HepG2 (cell line): ENCODE data around the gene MICAL3. TPM values are rescaled to one million over a fixed set of nuclear protein-coding genes. Genes with fewer than 3 reads are reported as not detected.

Experiments
- GTF2F1 ChIP-seq: fragments of 150-350 bp; IDR thresholded peaks from 2 replicates; pipeline ENCODE4 v1.6.1; 2014; ENCODE audit warnings: low read length
- JDP2 ChIP-seq: sonication (generic); formaldehyde crosslinking; IDR thresholded peaks from 2 replicates; pipeline ENCODE4 v1.8.1; 2022; ENCODE audit warnings: missing genetic modification reagents, borderline replicate concordance
- KAT7 ChIP-seq: IDR thresholded peaks from 2 replicates; pipeline ENCODE4 v1.6.1; 2018; ENCODE audit warnings: borderline replicate concordance, missing compliant biosample characterization
- MYC ChIP-seq: sonication (generic); formaldehyde crosslinking; IDR thresholded peaks from 2 replicates; pipeline ENCODE4 v1.9.0; 2021; ENCODE audit warnings: missing genetic modification reagents, borderline replicate concordance
- NKX3-1 ChIP-seq: sonication (generic); formaldehyde crosslinking; IDR thresholded peaks from 2 replicates; pipeline ENCODE4 v1.5.0; 2020; ENCODE audit warnings: missing genetic modification reagents
- NR2F6 ChIP-seq, 2 experiments: IDR thresholded peaks; 2 replicates each; pipeline ENCODE4 v1.6.1; 2016; ENCODE audit warnings: antibody characterized with exemption in 1 of 2, mild to moderate bottlenecking in 1 of 2
- SAFB2 ChIP-seq: sonication (generic); formaldehyde crosslinking; IDR thresholded peaks from 2 replicates; pipeline ENCODE4 v1.5.1; 2020; ENCODE audit warnings: missing genetic modification reagents, low read depth, mild to moderate bottlenecking, borderline replicate concordance
- SALL2 ChIP-seq: sonication (generic); formaldehyde crosslinking; IDR thresholded peaks from 2 replicates; pipeline ENCODE4 v1.8.1; 2023; ENCODE audit warnings: mild to moderate bottlenecking, missing genetic modification reagents, inconsistent platforms
- ZNF24 ChIP-seq: fragments of 450-650 bp; IDR thresholded peaks from 2 replicates; pipeline ENCODE4 v1.6.1; 2017; ENCODE audit warnings: antibody characterized with exemption, mild to moderate bottlenecking
- ZNF260 ChIP-seq: sonication (generic); formaldehyde crosslinking; IDR thresholded peaks from 2 replicates; pipeline ENCODE4 v1.4.0; 2020; ENCODE audit warnings: missing genetic modification reagents, low read depth, mild to moderate bottlenecking, borderline replicate concordance
- ZNF382 ChIP-seq: sonication (generic); formaldehyde crosslinking; IDR thresholded peaks from 2 replicates; pipeline ENCODE4 v1.5.0; 2020; ENCODE audit warnings: missing genetic modification reagents, mild to moderate bottlenecking, borderline replicate concordance
- ZNF430 ChIP-seq: sonication (generic); formaldehyde crosslinking; IDR thresholded peaks from 2 replicates; pipeline ENCODE4 v1.9.0; 2021; ENCODE audit warnings: mild to moderate bottlenecking, missing genetic modification reagents
- polyA plus RNA-seq, 8 experiments: library from polyadenylated mRNA; depleted of rRNA in 3 of 8; stranded (reverse) in 7 of 8; unstranded in 1 of 8; fragments of >200 nt; fragmentation: Illumina TruSeq in 4 of 8; extraction: Trizol in 4 of 8; gene quantifications; 2 replicates each; pipeline versions ENCODE4 v1.2.1 to v1.2.3, GENCODE V29; 2011 to 2016; ENCODE audit warnings: low read depth in 4 of 8, missing spikeins in 1 of 8, mixed read lengths in 1 of 8; ENCODE audit not compliant: insufficient read depth in 1 of 8
- total RNA-seq, 5 experiments: library from RNA; depleted of rRNA; stranded (reverse); fragments of >200 nt; fragmentation: Illumina TruSeq; extraction: Trizol; gene quantifications; 2 replicates each; pipeline ENCODE4 v1.2.3, GENCODE V29; 2016; ENCODE audit warnings: low read depth in 1 of 5
- TF ChIP-seq, protein P1 (sequence below): sonication (generic); formaldehyde crosslinking; IDR thresholded peaks from 2 replicates; pipeline ENCODE4 v1.4.0; 2020; ENCODE audit warnings: mild to moderate bottlenecking, missing genetic modification reagents, borderline replicate concordance
- TF ChIP-seq, protein P2 (sequence below): sonication (generic); formaldehyde crosslinking; IDR thresholded peaks from 2 replicates; pipeline ENCODE4 v1.8.1; 2023; ENCODE audit warnings: mild to moderate bottlenecking, missing genetic modification reagents, borderline replicate concordance
- TF ChIP-seq, protein P3 (sequence below): sonication (generic); formaldehyde crosslinking; IDR thresholded peaks from 2 replicates; pipeline ENCODE4 v1.4.0; 2020; ENCODE audit warnings: missing genetic modification reagents, borderline replicate concordance
- TF ChIP-seq, protein P4 (sequence below): IDR thresholded peaks from 2 replicates; pipeline ENCODE4 v1.6.1; 2016

Gene MICAL3
- total and polyA plus RNA-seq, 2 of the 13 experiments (the other 11 are each of a cell fraction or from before 2014, with no cell fraction given), result 5.3 to 12.5 TPM

DNA sequence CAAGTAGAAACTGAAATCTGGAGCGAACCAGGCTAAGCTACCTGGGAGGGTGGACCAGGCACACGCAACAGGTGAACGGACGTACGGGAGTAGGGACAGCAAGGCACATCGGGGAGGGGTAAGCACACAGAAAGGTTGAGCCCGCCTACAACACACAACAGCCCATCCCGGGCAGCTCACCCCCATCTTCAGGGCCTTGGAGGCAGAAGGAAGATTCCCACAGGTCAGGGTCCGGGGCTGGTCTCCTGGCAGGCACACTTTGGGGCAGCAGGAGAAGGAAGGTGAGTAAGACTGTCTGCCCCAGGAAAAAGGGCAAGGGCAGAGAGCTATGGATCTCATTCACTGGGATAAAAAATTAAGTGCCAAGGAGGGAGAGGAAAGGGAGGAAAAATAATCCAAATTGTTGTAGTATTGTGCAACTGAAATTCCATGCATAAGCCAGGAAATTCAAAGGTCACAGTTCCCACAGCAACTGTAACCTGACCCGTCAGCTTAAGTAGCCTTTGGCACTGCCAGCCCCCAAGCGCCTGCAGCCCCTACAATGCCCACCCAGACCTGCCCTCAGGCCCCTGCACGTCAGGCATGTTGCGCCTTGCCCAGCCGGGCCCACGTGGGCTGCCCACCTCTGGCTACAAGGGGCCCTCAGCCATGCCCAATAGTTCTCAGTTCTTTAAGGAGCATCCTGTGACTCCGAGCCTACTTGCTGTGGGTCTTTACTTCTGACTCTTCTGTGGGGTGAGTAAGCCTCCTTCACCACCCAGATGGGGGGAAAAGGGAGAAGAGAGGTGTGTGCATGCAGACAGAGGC is 51.8 kb downstream of the MICAL3 start (continued):
- TF ChIP-seq, protein P1, sequence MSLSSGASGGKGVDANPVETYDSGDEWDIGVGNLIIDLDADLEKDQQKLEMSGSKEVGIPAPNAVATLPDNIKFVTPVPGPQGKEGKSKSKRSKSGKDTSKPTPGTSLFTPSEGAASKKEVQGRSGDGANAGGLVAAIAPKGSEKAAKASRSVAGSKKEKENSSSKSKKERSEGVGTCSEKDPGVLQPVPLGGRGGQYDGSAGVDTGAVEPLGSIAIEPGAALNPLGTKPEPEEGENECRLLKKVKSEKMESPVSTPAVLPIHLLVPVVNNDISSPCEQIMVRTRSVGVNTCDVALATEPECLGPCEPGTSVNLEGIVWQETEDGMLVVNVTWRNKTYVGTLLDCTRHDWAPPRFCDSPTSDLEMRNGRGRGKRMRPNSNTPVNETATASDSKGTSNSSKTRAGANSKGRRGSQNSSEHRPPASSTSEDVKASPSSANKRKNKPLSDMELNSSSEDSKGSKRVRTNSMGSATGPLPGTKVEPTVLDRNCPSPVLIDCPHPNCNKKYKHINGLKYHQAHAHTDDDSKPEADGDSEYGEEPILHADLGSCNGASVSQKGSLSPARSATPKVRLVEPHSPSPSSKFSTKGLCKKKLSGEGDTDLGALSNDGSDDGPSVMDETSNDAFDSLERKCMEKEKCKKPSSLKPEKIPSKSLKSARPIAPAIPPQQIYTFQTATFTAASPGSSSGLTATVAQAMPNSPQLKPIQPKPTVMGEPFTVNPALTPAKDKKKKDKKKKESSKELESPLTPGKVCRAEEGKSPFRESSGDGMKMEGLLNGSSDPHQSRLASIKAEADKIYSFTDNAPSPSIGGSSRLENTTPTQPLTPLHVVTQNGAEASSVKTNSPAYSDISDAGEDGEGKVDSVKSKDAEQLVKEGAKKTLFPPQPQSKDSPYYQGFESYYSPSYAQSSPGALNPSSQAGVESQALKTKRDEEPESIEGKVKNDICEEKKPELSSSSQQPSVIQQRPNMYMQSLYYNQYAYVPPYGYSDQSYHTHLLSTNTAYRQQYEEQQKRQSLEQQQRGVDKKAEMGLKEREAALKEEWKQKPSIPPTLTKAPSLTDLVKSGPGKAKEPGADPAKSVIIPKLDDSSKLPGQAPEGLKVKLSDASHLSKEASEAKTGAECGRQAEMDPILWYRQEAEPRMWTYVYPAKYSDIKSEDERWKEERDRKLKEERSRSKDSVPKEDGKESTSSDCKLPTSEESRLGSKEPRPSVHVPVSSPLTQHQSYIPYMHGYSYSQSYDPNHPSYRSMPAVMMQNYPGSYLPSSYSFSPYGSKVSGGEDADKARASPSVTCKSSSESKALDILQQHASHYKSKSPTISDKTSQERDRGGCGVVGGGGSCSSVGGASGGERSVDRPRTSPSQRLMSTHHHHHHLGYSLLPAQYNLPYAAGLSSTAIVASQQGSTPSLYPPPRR (CRISPR knock-in tag), result no peak
- no peak for TF ChIP-seq ZNF24
- no peak for TF ChIP-seq KAT7 (CRISPR knock-in tag)
- TF ChIP-seq MYC, result peak; percentile 58; the same call in 1 of the 2 replicates
- TF ChIP-seq, protein P2, sequence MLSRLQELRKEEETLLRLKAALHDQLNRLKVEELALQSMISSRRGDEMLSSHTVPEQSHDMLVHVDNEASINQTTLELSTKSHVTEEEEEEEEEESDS (CRISPR knock-in tag), result no peak
- 0 out of 2 replicates have a peak, but pooled peaks have one; percentile 52 for TF ChIP-seq SAFB2 (CRISPR knock-in tag)
- no peak for TF ChIP-seq GTF2F1
- TF ChIP-seq, protein P3, sequence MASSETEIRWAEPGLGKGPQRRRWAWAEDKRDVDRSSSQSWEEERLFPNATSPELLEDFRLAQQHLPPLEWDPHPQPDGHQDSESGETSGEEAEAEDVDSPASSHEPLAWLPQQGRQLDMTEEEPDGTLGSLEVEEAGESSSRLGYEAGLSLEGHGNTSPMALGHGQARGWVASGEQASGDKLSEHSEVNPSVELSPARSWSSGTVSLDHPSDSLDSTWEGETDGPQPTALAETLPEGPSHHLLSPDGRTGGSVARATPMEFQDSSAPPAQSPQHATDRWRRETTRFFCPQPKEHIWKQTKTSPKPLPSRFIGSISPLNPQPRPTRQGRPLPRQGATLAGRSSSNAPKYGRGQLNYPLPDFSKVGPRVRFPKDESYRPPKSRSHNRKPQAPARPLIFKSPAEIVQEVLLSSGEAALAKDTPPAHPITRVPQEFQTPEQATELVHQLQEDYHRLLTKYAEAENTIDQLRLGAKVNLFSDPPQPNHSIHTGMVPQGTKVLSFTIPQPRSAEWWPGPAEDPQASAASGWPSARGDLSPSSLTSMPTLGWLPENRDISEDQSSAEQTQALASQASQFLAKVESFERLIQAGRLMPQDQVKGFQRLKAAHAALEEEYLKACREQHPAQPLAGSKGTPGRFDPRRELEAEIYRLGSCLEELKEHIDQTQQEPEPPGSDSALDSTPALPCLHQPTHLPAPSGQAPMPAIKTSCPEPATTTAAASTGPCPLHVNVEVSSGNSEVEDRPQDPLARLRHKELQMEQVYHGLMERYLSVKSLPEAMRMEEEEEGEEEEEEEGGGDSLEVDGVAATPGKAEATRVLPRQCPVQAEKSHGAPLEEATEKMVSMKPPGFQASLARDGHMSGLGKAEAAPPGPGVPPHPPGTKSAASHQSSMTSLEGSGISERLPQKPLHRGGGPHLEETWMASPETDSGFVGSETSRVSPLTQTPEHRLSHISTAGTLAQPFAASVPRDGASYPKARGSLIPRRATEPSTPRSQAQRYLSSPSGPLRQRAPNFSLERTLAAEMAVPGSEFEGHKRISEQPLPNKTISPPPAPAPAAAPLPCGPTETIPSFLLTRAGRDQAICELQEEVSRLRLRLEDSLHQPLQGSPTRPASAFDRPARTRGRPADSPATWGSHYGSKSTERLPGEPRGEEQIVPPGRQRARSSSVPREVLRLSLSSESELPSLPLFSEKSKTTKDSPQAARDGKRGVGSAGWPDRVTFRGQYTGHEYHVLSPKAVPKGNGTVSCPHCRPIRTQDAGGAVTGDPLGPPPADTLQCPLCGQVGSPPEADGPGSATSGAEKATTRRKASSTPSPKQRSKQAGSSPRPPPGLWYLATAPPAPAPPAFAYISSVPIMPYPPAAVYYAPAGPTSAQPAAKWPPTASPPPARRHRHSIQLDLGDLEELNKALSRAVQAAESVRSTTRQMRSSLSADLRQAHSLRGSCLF (CRISPR knock-in tag), result no peak
- TF ChIP-seq SALL2 (CRISPR knock-in tag), result 0 out of 2 replicates have a peak, but pooled peaks have one; percentile 46
- no peak for TF ChIP-seq ZNF382
- peak; percentile 76 for TF ChIP-seq NR2F6 (IDR thresholded peaks at IDR 0.05)
- peak; percentile 77 for TF ChIP-seq NR2F6 (CRISPR knock-in tag; IDR thresholded peaks at IDR 0.05)
- TF ChIP-seq, protein P4, sequence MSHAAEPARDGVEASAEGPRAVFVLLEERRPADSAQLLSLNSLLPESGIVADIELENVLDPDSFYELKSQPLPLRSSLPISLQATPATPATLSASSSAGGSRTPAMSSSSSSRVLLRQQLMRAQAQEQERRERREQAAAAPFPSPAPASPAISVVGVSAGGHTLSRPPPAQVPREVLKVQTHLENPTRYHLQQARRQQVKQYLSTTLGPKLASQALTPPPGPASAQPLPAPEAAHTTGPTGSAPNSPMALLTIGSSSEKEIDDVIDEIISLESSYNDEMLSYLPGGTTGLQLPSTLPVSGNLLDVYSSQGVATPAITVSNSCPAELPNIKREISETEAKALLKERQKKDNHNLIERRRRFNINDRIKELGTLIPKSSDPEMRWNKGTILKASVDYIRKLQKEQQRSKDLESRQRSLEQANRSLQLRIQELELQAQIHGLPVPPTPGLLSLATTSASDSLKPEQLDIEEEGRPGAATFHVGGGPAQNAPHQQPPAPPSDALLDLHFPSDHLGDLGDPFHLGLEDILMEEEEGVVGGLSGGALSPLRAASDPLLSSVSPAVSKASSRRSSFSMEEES (CRISPR knock-in tag), result peak; percentile 16; the same call in 1 of the 2 replicates
- TF ChIP-seq ZNF430, result 0 out of 2 replicates have a peak, but pooled peaks have one; percentile 74
- TF ChIP-seq JDP2 (CRISPR knock-in tag), result no peak
- no peak for TF ChIP-seq NKX3-1 (CRISPR knock-in tag)
- TF ChIP-seq ZNF260 (CRISPR knock-in tag), result no peak
